Heart left ventricle (tissue), 16 donors: ENCODE data around the gene BRSK2. TPM values are rescaled to one million over a fixed set of nuclear protein-coding genes. Genes with fewer than 3 reads are reported as not detected.

Experiments used
- ATAC-seq, 4 donors: fragments of 200-7000 bp; cut with Tn5 transposase; one replicate each; pipeline ENCODE4 v1.9.1; 2020 to 2022; ENCODE audit warnings: moderate library complexity in 4 of 4, mild to moderate bottlenecking in 3 of 4, moderate number of reproducible peaks in 1 of 4
- DNase-seq, 5 donors: peaks; one replicate each; pipeline ENCODE4 v3.0.0-alpha.2; 2020
- H3K27ac ChIP-seq, 12 donors: fragments of 200-600 bp; sonication (generic) in 4 of 12; one replicate each; pipeline versions ENCODE4 v1.5.0 to v1.8.0; 2016 to 2022; ENCODE audit warnings: mild to moderate bottlenecking in 2 of 12
- H3K27me3 ChIP-seq, 9 donors: fragments of 200-600 bp; sonication (generic) in 2 of 9; one replicate each; pipeline versions ENCODE4 v1.5.1 to v1.8.0; 2016 to 2022; ENCODE audit warnings: mild to moderate bottlenecking in 3 of 9
- H3K36me3 ChIP-seq, 9 donors: fragments of 200-600 bp; sonication (generic) in 2 of 9; one replicate each; pipeline versions ENCODE4 v1.5.0 to v1.8.0; 2018 to 2022; ENCODE audit warnings: mild to moderate bottlenecking in 2 of 9
- H3K4me1 ChIP-seq, 12 donors: fragments of 200-600 bp; sonication (generic) in 4 of 12; one replicate each; pipeline versions ENCODE4 v1.5.0 to v1.8.0; 2016 to 2022; ENCODE audit warnings: mild to moderate bottlenecking in 3 of 12
- H3K4me3 ChIP-seq, 12 donors: fragments of 200-600 bp; sonication (generic) in 4 of 12; one replicate each; pipeline versions ENCODE4 v1.5.0 to v1.8.0; 2017 to 2022; ENCODE audit warnings: mild to moderate bottlenecking in 9 of 12, moderate library complexity in 4 of 12
- H3K9me3 ChIP-seq, 12 donors: fragments of 200-600 bp; sonication (generic) in 4 of 12; one replicate each; pipeline versions ENCODE4 v1.5.0 to v1.8.0; 2016 to 2022; ENCODE audit warnings: mild to moderate bottlenecking in 1 of 12
- POLR2A ChIP-seq, 2 donors: fragments of 450-650 bp; IDR thresholded peaks; one replicate each; pipeline ENCODE4 v1.6.1; 2017; ENCODE audit warnings: antibody characterized with exemption in 2 of 2, mild to moderate bottlenecking in 2 of 2, moderate library complexity in 2 of 2
- WGBS, 4 donors: extraction: QIAGEN DNeasy Blood & Tissue Kit in 2 of 4; methylation state at CpG; one replicate each; pipeline versions ENCODE4 v1.1.5 to v1.1.7; 2013 to 2018; 5-methylcytosine and 5-hydroxymethylcytosine counted together
- intact Hi-C, 10 donors: fragments of 100-400 bp; cut with DNase I; formaldehyde crosslinking; loops; one replicate each; pipeline versions ENCODE4 v1.11.1 to v1.14.2; 2022
- polyA plus RNA-seq, 2 donors: library from polyadenylated mRNA; stranded (reverse); fragments of 200-250 nt; gene quantifications; one replicate each; pipeline ENCODE4 v1.2.3, GENCODE V29; 2013
- total RNA-seq, 9 donors: library from RNA; depleted of rRNA in 2 of 9; stranded (reverse); fragments of >200 nt in 2 of 9; fragmentation: NEBNext Ultra II Directional in 3 of 9; extraction: Animal tissue kit (Norgen Biotek cat#: 25700) in 3 of 9; gene quantifications; one replicate each; pipeline versions ENCODE4 v1.1.0 to v1.2.4, GENCODE V29; 2016 to 2023
- TF ChIP-seq, protein P1 (sequence below), 12 donors: fragments of 200-600 bp; sonication (generic) in 4 of 12; IDR thresholded peaks; one replicate each; pipeline versions ENCODE4 v1.5.0 to v1.8.0; 2018 to 2022; ENCODE audit warnings: antibody characterized with exemption in 12 of 12, mild to moderate bottlenecking in 5 of 12
- donor health status: ischemic (EF 13 %, LVEDD 7.1; RV severe dilation, severe dysfunction).
- donor health status: healthy with polysubstance abuse.
- donor health status: DM: no; HTN: yes; CAD: no.
- donor health status: DM: no; HTN: no; CAD: no.
- donor health status: ischemic (EF 25% LVEDD 6.9; RV normal size, moderate dysfunction).
- donor health status: ischemic (EF 25% LVEDD 5.7; RV mildly dilated, moderate dysfunction).
- donor health status: healthy.
- donor health status: DM: yes; HTN: yes; CAD: no.
- donor health status: ischemic (EF 35%, LVEDD 5.7; RV mildly dilated, moderate dysfunction).
- donor health status: nonischemic (EF 11% LVEDD 7.7; RV severe dilation, severe dysfunction).
- donor health status: DM: yes; HTN: yes; CAD: no.
- donor health status: PGD.
- donor health status: ischemic (EF 29% LVEDD 5.4; RV normal size, mild dysfunction).
- donor health status: nonischemic (EF 23%, LVEDD 6.1; RV moderate dilation, normal function).

BRSK2 gene
- total and polyA plus RNA-seq, 11 donors: 0.16 to 1.3 (median 0.61) TPM; not detected in 1

DNA sequence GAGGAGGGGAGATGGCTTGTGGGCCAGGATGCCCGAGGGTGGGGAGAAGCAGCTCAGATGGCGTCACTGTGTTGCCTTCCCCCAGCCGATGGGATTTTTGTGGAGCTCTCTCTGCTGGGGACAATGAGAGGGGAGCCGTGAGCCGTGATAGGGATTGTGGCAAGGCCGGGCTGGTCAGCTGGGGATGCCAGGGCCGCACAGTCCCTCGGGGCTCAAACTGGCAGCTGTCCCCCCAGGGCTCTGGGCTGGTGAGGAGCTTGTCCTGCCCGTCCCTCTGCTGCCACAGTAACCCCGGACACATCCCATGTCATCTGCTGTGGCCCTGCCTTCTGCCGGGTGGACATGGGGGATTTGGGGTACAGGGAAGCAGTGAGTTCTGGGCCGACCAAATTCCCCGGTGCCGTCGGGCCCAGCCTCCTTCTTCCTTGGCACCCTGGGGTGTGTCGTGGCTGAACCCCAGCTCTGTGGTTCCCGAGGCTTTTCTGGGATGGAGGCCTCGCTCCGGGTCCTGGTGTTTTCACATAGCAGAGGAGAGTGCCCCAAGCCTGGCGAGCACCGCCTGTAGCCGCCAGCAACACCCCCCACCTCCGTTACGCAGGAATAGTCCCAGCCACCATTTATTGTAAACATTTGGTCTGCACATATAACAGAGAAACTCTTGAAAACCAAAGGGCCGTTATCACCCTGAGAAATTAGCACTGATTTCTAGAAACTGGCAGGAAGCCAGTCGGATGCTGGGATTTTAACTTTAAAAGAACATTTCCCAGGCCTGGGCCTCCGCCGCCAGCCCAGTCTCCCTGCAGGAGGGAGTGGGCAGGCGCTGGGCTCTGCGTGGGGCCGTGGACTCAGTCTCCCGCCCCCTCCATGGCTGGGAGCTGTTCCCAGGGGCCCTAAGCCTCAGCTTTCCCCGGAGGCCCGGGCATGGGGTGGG is 9.9 kb downstream of the BRSK2 start:
- peaks cover 0 to 34% (median 5%) of the 10 kb centered on the region in 9 donors for H3K27me3 ChIP-seq
- DNase-seq: peak in 1 of 5 donors; percentile 23

DNA sequence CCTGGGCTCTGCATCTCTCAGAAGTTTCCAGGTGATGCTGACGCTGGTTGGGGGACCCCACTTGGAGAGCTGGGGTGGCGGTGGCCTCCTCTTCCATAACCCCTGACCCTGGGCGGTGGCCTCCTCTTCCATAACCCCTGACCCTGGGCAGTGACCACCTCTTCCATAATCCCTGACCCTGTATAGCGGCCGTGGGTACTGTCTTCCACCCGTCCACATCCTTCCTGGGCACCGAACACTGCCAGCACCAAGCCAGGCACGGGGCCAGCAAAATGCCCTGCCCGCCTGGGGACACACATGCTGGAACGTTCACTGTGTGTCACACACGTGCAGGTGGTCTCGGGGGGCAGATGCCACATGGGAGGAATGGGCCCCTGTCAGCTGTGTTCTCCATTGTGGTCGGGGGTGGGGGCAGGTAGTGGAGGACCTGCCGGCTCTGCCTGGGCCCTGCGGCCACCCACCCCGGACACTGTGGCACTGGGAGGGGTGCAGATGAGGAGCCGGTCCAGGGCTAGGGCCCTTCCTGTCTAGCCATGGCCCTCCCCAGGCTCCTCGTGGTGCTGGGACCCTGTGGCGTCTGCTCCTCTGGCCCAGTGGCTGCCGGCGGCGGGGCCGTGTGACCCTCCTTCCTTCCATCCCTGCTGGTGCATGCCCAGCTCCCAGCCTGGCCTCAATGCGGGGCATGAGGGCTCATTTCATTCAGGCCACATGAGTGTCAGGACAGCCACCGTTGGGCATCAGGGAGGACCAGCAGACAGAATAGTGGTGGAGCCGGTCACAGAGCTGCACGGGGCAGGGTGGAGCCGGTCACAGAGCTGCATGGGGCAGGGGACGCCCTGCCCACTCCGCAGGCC is 10.8 kb downstream of the BRSK2 start:
- intact Hi-C loops: no loop called here
- DNase-seq (peak in 1 of 5 donors; percentile 59), ATAC-seq (no peak)
- Histone ChIP-seq H3K9me3 (no peaks in the 10 kb centered on the region), H3K27ac (no peak overlapping the region), H3K27me3 (peaks cover 0 to 34% (median 6%) of the 10 kb centered on the region in 9 donors), H3K36me3 (no peaks in the 10 kb centered on the region), H3K4me1 (no peaks in the 10 kb centered on the region), H3K4me3 (no peak overlapping the region)
- WGBS, 4 donors: 77 to 86% (median 82%) methylated on average over 22 to 30 of the region's 30 CpGs
- TF ChIP-seq, protein P1, sequence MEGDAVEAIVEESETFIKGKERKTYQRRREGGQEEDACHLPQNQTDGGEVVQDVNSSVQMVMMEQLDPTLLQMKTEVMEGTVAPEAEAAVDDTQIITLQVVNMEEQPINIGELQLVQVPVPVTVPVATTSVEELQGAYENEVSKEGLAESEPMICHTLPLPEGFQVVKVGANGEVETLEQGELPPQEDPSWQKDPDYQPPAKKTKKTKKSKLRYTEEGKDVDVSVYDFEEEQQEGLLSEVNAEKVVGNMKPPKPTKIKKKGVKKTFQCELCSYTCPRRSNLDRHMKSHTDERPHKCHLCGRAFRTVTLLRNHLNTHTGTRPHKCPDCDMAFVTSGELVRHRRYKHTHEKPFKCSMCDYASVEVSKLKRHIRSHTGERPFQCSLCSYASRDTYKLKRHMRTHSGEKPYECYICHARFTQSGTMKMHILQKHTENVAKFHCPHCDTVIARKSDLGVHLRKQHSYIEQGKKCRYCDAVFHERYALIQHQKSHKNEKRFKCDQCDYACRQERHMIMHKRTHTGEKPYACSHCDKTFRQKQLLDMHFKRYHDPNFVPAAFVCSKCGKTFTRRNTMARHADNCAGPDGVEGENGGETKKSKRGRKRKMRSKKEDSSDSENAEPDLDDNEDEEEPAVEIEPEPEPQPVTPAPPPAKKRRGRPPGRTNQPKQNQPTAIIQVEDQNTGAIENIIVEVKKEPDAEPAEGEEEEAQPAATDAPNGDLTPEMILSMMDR (IDR thresholded peaks at IDR 0.05): no peak
- no peak for TF ChIP-seq POLR2A (IDR thresholded peaks at IDR 0.05)

More for the DNA sequence above, 9.9 kb downstream of the BRSK2 start:
- intact Hi-C loops: loop anchor here in 1 of 10 donors (5.0 kb wide), 1 partner anchor 48 kb away; no protein-coding TSS in a partner anchor
- Histone ChIP-seq H3K4me1 (no peaks in the 10 kb centered on the region), H3K27ac (no peak overlapping the region), H3K36me3 (no peaks in the 10 kb centered on the region), H3K4me3 (no peak overlapping the region), H3K9me3 (no peaks in the 10 kb centered on the region)
- 63 to 71% (median 67%) methylated on average over 24 to 34 of the region's 34 CpGs for WGBS, 4 donors
- no peak for ATAC-seq
- TF ChIP-seq, protein P1 (IDR thresholded peaks at IDR 0.05): no peak
- TF ChIP-seq POLR2A (IDR thresholded peaks at IDR 0.05): no peak

DNA sequence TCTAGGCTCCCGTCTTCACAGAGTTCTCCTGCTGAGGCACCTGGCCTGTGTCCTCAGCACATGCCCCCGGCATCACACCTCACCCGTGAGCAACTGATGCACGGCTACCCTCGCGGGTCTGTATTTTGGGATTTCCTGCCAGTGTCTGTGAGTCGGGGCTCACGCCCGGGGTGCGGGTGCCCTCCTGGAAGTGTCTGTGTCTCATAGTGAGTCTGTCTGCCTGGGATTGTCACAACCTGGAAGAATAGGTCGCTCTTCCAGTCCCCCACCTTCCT is 11.4 kb downstream of the BRSK2 start:
- ATAC-seq: no peak
- DNase-seq: peak in 1 of 5 donors; percentile 40
- TF ChIP-seq, protein P1 (IDR thresholded peaks at IDR 0.05): no peak
- TF ChIP-seq POLR2A (IDR thresholded peaks at IDR 0.05): no peak
- H3K4me1 ChIP-seq: no peaks in the 10 kb centered on the region
- intact Hi-C loops: no loop called here
- no peak overlapping the region for H3K4me3 ChIP-seq
- H3K36me3 ChIP-seq: no peaks in the 10 kb centered on the region
- WGBS, 4 donors: 80 to 87% (median 87%) methylated on average over 10 to 11 of the region's 11 CpGs
- H3K9me3 ChIP-seq: no peaks in the 10 kb centered on the region
- H3K27ac ChIP-seq: no peak overlapping the region
- peaks cover 0 to 34% (median 6%) of the 10 kb centered on the region in 9 donors for H3K27me3 ChIP-seq
